ENCODE measurements around the gene MZT2A. TPM values are rescaled to one million over a fixed set of nuclear protein-coding genes. Genes with fewer than 3 reads are reported as not detected.
"Not testable (repeated sequence)": the region's sequence is repeated elsewhere in the genome, so short reads cannot be mapped to it uniquely, and the experiment has no call there.

MZT2A gene
- total and polyA plus RNA-seq, 2 experiments from 2014 or later: 118 to 211 TPM

DNA sequence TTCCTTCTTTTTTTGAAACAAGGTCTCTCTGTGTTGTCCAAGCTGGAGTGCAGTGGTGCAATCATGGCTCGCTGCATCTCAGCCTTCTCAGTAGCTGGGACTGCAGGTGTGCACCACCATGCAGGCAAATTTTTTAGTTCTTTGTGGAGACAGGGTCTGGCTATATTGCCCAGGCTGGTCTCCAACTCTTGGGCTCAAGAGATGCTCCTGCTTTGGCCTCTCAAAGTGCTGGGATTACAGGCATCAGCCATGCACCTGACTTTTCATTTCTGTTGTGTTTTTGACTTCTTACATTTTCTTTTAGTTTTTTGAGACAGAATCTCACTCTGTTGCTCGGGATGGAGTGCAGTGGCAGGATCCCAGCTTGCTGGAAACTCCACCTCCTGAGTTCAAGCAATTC, 33.1 kb upstream of the MZT2A start:
- H3K9me2 ChIP-seq (replicated peaks; ENCODE audit: insufficient read depth); H3K4me1 ChIP-seq (ENCODE audit: insufficient read depth); H2AFZ ChIP-seq; H4K20me1 ChIP-seq (ENCODE audit: insufficient read depth, poor library complexity, severe bottlenecking); H3K27ac ChIP-seq; H3K79me2 ChIP-seq; H3K4me3 ChIP-seq; DNase-seq (ENCODE audit: low spot score); H3K9me3 ChIP-seq (ENCODE audit: low read depth); H3K27me3 ChIP-seq; H3K36me3 ChIP-seq (replicated peaks; ENCODE audit: insufficient read depth, low read depth); H3K4me2 ChIP-seq: not testable (repeated sequence)
- WGBS (ENCODE audit: low lambda C conversion rate, missing lambda C conversion rate): 85% methylated on average over 2 of the region's 2 CpGs

DNA sequence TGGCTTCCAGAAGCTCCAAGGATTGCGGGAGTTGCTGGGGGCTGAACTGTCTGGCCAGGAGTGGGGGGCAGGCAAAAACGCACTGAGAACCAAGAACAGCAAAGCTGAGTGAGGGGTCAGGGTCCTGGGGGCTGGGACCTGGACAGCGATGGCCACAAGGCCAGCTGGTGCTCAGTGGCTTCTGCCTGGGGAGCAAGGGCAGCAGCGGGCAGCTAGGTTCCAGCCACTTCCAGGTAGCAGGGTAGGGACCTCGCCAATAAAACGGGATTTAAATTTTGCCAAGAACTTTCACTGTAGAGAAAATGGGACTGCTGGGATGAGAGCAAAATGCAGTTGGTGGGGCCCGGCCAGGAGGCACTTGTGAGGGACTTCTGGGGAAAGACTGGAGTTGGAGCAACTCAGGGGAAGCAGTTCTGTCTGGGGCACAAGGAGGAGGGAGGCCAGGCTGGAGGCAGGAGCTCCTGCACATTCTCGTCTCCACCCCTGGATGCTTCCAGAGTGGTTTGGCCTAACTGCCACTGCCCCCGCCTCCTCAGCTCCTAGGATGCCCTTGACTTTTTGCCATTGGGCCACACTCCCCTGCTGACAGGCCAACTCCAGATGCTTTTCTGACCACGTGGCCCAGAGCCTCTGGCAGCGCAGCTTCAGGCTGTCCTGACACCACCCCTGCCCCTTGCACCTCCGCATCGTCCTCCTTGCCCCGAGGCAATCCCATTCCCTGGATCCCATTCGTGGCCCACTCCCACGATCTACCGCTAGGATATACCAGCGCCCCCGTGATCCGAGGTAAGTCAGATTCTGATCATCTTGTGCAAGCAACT, 30.0 kb upstream of the MZT2A start:
- Histone ChIP-seq H3K27ac (no peak overlapping the region), H3K4me2 (no peak overlapping the region), H3K9me2 (replicated peaks; ENCODE audit: insufficient read depth) (no peaks in the 10 kb centered on the region), H3K79me2 (no peaks in the 10 kb centered on the region), H3K4me1 (ENCODE audit: insufficient read depth) (no peaks in the 10 kb centered on the region), H3K4me3 (no peak overlapping the region), H4K20me1 (ENCODE audit: insufficient read depth, poor library complexity, severe bottlenecking) (no peaks in the 10 kb centered on the region), H2AFZ (no peak overlapping the region), H3K9me3 (ENCODE audit: low read depth) (no peaks in the 10 kb centered on the region), H3K36me3 (replicated peaks; ENCODE audit: insufficient read depth, low read depth) (no peaks in the 10 kb centered on the region), H3K27me3 (no peaks in the 10 kb centered on the region)
- 91% methylated on average over 20 of the region's 20 CpGs for WGBS (ENCODE audit: low lambda C conversion rate, missing lambda C conversion rate)
- TF ChIP-seq EZH2phosphoT487 (IDR thresholded peaks at IDR 0.05; ENCODE audit: low read depth, severe bottlenecking, unreplicated experiment) (no peak), EZH2 (IDR thresholded peaks at IDR 0.05; ENCODE audit: borderline replicate concordance) (no peak)
- DNase-seq (ENCODE audit: low spot score): no peak

DNA sequence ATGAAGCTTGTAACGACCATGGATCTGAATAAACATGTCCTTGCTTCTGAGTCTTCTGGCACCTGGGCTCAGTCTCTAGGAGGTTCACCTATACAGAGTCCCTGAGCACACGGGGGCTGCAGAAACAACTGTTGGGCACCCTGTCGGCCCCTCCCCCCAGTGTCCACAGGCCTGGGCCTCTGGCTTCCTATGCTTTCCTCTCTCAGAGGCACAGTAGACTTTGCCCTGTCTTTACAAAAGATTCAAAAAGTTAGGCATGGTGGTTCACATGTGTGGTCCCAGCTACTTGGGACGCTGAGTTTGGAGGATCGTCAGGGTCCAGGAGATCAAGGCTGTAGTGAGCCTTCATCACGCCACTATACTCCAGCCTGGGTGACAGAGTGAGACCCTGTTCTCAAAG, 29.3 kb upstream of the MZT2A start:
- not testable (repeated sequence) for H3K27me3 ChIP-seq; H3K4me2 ChIP-seq; H3K9me2 ChIP-seq (replicated peaks; ENCODE audit: insufficient read depth); H3K36me3 ChIP-seq (replicated peaks; ENCODE audit: insufficient read depth, low read depth); H2AFZ ChIP-seq; H3K9me3 ChIP-seq (ENCODE audit: low read depth); DNase-seq (ENCODE audit: low spot score); H3K4me3 ChIP-seq; H3K79me2 ChIP-seq; H4K20me1 ChIP-seq (ENCODE audit: insufficient read depth, poor library complexity, severe bottlenecking); H3K27ac ChIP-seq; H3K4me1 ChIP-seq (ENCODE audit: insufficient read depth)
- 88% methylated on average over 6 of the region's 6 CpGs for WGBS (ENCODE audit: low lambda C conversion rate, missing lambda C conversion rate)

DNA sequence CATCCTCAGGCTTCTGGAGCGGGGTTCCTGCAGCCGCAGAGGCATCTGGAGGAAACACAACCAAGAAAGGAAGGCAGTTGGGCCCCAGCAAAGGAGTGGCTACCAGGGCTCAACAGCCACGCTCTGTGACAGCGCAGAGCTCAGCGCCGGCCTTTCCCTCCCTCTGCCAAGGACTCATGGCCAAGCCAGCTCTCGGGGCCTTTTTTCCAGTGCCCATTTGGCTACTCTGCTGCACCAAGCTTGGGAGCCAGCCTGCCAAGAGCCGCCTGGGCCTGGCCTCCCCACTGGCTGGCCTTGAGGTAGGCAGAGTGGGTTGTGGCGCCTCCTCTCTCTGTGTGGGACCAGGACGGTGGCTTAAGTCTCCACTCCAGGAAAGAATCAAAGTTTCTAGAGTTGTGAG, 28.3 kb upstream of the MZT2A start:
- no peaks in the 10 kb centered on the region for H3K4me1 ChIP-seq (ENCODE audit: insufficient read depth)
- H3K9me3 ChIP-seq (ENCODE audit: low read depth): no peaks in the 10 kb centered on the region
- H3K79me2 ChIP-seq: no peaks in the 10 kb centered on the region
- no peaks in the 10 kb centered on the region for H4K20me1 ChIP-seq (ENCODE audit: insufficient read depth, poor library complexity, severe bottlenecking)
- H3K4me2 ChIP-seq: no peak overlapping the region
- H3K4me3 ChIP-seq: no peak overlapping the region
- no peaks in the 10 kb centered on the region for H3K27me3 ChIP-seq
- H3K36me3 ChIP-seq (replicated peaks; ENCODE audit: insufficient read depth, low read depth): no peaks in the 10 kb centered on the region
- DNase-seq (ENCODE audit: low spot score): no peak
- WGBS (ENCODE audit: low lambda C conversion rate, missing lambda C conversion rate): over 99% methylated on average over 10 of the region's 10 CpGs
- no peaks in the 10 kb centered on the region for H3K9me2 ChIP-seq (replicated peaks; ENCODE audit: insufficient read depth)
- no peak overlapping the region for H2AFZ ChIP-seq
- no peak overlapping the region for H3K27ac ChIP-seq
- TF ChIP-seq EZH2 (IDR thresholded peaks at IDR 0.05; ENCODE audit: borderline replicate concordance) (no peak), EZH2phosphoT487 (IDR thresholded peaks at IDR 0.05; ENCODE audit: low read depth, severe bottlenecking, unreplicated experiment) (no peak)
- TF ChIP-seq, protein P1, sequence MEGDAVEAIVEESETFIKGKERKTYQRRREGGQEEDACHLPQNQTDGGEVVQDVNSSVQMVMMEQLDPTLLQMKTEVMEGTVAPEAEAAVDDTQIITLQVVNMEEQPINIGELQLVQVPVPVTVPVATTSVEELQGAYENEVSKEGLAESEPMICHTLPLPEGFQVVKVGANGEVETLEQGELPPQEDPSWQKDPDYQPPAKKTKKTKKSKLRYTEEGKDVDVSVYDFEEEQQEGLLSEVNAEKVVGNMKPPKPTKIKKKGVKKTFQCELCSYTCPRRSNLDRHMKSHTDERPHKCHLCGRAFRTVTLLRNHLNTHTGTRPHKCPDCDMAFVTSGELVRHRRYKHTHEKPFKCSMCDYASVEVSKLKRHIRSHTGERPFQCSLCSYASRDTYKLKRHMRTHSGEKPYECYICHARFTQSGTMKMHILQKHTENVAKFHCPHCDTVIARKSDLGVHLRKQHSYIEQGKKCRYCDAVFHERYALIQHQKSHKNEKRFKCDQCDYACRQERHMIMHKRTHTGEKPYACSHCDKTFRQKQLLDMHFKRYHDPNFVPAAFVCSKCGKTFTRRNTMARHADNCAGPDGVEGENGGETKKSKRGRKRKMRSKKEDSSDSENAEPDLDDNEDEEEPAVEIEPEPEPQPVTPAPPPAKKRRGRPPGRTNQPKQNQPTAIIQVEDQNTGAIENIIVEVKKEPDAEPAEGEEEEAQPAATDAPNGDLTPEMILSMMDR (IDR thresholded peaks at IDR 0.05; ENCODE audit: poor library complexity): no peak

DNA sequence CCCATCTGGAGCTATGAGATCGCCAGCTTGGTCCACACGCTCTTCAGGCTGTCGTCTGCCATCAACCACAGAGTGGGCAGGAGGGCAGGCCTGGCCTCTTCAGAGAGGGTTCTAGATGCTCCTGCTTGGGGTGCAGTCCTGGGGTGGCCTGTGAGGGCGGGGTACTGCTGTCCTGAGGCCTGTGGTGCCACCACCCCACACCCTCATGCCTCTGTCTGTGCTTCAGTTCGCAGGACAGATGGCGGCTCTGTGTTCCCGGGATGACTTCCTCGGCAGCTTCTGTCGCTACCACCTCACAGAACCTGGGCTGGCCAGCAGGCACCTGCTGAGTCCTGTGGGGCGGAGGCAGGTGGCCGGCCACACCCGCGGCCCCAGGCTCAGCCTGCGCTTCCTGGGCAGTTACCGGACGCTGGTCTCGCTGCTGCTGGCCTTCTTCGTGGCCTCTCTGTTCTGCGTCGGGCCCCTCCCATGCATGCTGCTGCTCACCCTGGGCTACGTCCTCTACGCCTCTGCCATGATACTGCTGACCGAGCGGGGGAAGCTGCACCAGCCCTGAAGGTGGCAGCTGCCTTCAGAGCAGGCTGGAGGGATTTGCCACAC, 27.8 kb upstream of the MZT2A start:
- not testable (repeated sequence) for H3K79me2 ChIP-seq; H2AFZ ChIP-seq; H3K4me3 ChIP-seq; H3K36me3 ChIP-seq (replicated peaks; ENCODE audit: insufficient read depth, low read depth); H3K27me3 ChIP-seq; H3K27ac ChIP-seq; H3K9me3 ChIP-seq (ENCODE audit: low read depth); H4K20me1 ChIP-seq (ENCODE audit: insufficient read depth, poor library complexity, severe bottlenecking); H3K4me1 ChIP-seq (ENCODE audit: insufficient read depth); DNase-seq (ENCODE audit: low spot score); H3K9me2 ChIP-seq (replicated peaks; ENCODE audit: insufficient read depth); H3K4me2 ChIP-seq
- 93% methylated on average over 23 of the region's 24 CpGs for WGBS (ENCODE audit: low lambda C conversion rate, missing lambda C conversion rate)

All from hepatocyte (in vitro differentiated cells).